NCI-H128 (cell line): ENCODE measurements around the gene LPAR3.

Experiments
- DNase-seq: peaks from one replicate; lab custom pipeline; 2025; ENCODE audit not compliant: unreplicated experiment; lab: John Stamatoyannopoulos, UW

Gene LPAR3

GRCh38 chr1:84833194-84833593, 59.8 kb downstream of the LPAR3 start:
- DNase-seq: no peak

- DNase-seq: no peak
Observed at GRCh38 chr1:84830136-84830535, 62.9 kb downstream of the LPAR3 start.

- DNase-seq: no peak
Observed at GRCh38 chr1:84827976-84828375, 65.0 kb downstream of the LPAR3 start.

- DNase-seq: no peak
Observed at GRCh38 chr1:84827555-84827954, 65.5 kb downstream of the LPAR3 start.

- DNase-seq: no peak
Observed at GRCh38 chr1:84825161-84825560, 67.8 kb downstream of the LPAR3 start.

- DNase-seq: no peak
Observed at GRCh38 chr1:84823991-84824390, 69.0 kb downstream of the LPAR3 start.

- DNase-seq: no peak
Observed at GRCh38 chr1:84823511-84823910, 69.5 kb downstream of the LPAR3 start.

GRCh38 chr1:84810343-84810742, 82.7 kb downstream of the LPAR3 start:
- DNase-seq: no peak

- DNase-seq: no peak
Observed at GRCh38 chr1:84809023-84809422, 84.0 kb downstream of the LPAR3 start.

GRCh38 chr1:84803604-84804003, 89.4 kb downstream of the LPAR3 start:
- no peak for DNase-seq

GRCh38 chr1:84802567-84803232, 90.3 kb downstream of the LPAR3 start:
- no peak for DNase-seq

GRCh38 chr1:84800090-84801073, 92.6 kb downstream of the LPAR3 start:
- no peak for DNase-seq

- no peak for DNase-seq
Observed at GRCh38 chr1:84797603-84798002, 95.4 kb downstream of the LPAR3 start.

- DNase-seq: no peak
Observed at GRCh38 chr1:84795966-84796600, 96.9 kb downstream of the LPAR3 start.

- DNase-seq: no peak
Observed at GRCh38 chr1:84795213-84795612, 97.8 kb downstream of the LPAR3 start.

- DNase-seq: no peak
Observed at GRCh38 chr1:84792421-84792820, 100.6 kb downstream of the LPAR3 start.

- DNase-seq: no peak
Observed at GRCh38 chr1:84789014-84789413, 104.0 kb downstream of the LPAR3 start.

GRCh38 chr1:84785271-84786036, 107.6 kb downstream of the LPAR3 start:
- DNase-seq: no peak

- no peak for DNase-seq
Observed at GRCh38 chr1:84782881-84783280, 110.1 kb downstream of the LPAR3 start.

- DNase-seq: no peak
Observed at GRCh38 chr1:84781946-84782771, 110.8 kb downstream of the LPAR3 start.
